ENCODE data around the gene AIP.

AIP gene

GRCh38 chr11:67436459-67437081 lies 46.3 kb upstream of the AIP start:
- DNase-seq (ENCODE audit: extremely low spot score) = no peak
- TF ChIP-seq L3MBTL2 (conservative IDR thresholded peaks at IDR 0.05) (no peak), HDGF (IDR thresholded peaks at IDR 0.05; ENCODE audit: borderline replicate concordance) (no peak), ZNF384 (IDR thresholded peaks at IDR 0.05) (no peak), ARNT (IDR thresholded peaks at IDR 0.05) (no peak), FOXA1 (IDR thresholded peaks at IDR 0.05) (no peak), LEF1 (IDR thresholded peaks at IDR 0.05; ENCODE audit: borderline replicate concordance) (no peak), SUZ12 (IDR thresholded peaks at IDR 0.05) (no peak), BHLHE40 (IDR thresholded peaks at IDR 0.05; ENCODE audit: borderline replicate concordance) (no peak), CTBP1 (IDR thresholded peaks at IDR 0.05; ENCODE audit: borderline replicate concordance) (no peak), SP1 (IDR thresholded peaks at IDR 0.05) (no peak), FOXK2 (IDR thresholded peaks at IDR 0.05) (no peak), FOXM1 (IDR thresholded peaks at IDR 0.05; ENCODE audit: borderline replicate concordance) (no peak), PKNOX1 (IDR thresholded peaks at IDR 0.05) (no peak), ELF4 (IDR thresholded peaks at IDR 0.05) (no peak), NFRKB (IDR thresholded peaks at IDR 0.05) (no peak), TARDBP (IDR thresholded peaks at IDR 0.05) (no peak)
- ChIA-PET CTCF (no interaction called here), POLR2A (interaction anchor here (0.6 to 4.0 kb wide), 2 partner anchors 32 to 35 kb away, joined by 3 to 14 read pairs; partner anchors contain the start of gene TMEM134)

- DNase-seq (ENCODE audit: extremely low spot score) = no peak
- ChIA-PET POLR2A (interaction anchor here (1.4 to 4.0 kb wide), 2 partner anchors 31 to 36 kb away, joined by 5 to 14 read pairs; partner anchors contain the start of genes PPP1CA and TMEM134), CTCF (interaction anchor here (0.6 kb wide), 1 partner anchor 769 kb away, joined by 3 read pairs; no protein-coding TSS in a partner anchor)
- TF ChIP-seq TARDBP (IDR thresholded peaks at IDR 0.05) = no peak
- no peak for TF ChIP-seq LEF1 (IDR thresholded peaks at IDR 0.05; ENCODE audit: borderline replicate concordance)
- no peak for TF ChIP-seq SP1 (IDR thresholded peaks at IDR 0.05)
- TF ChIP-seq L3MBTL2 (conservative IDR thresholded peaks at IDR 0.05) = no peak
- no peak for TF ChIP-seq FOXA1 (IDR thresholded peaks at IDR 0.05)
- TF ChIP-seq CTBP1 (IDR thresholded peaks at IDR 0.05; ENCODE audit: borderline replicate concordance) = no peak
- TF ChIP-seq NFRKB (IDR thresholded peaks at IDR 0.05) = no peak
- TF ChIP-seq ZNF384 (IDR thresholded peaks at IDR 0.05) = no peak
- no peak for TF ChIP-seq PKNOX1 (IDR thresholded peaks at IDR 0.05)
- no peak for TF ChIP-seq FOXM1 (IDR thresholded peaks at IDR 0.05; ENCODE audit: borderline replicate concordance)
- TF ChIP-seq HDGF (IDR thresholded peaks at IDR 0.05; ENCODE audit: borderline replicate concordance) = no peak
Measured at GRCh38 chr11:67437082-67437808, 45.6 kb upstream of the AIP start, which contains the start of gene PTPRCAP. PTPRCAP (minus strand) TSS chr11:67437682; CDS start chr11:67437619, 63 bp downstream.

GRCh38 chr11:67437809-67438157 lies 45.0 kb upstream of the AIP start:
- POLR2A ChIA-PET = interaction anchor here (0.6 to 4.0 kb wide), 3 partner anchors 9 to 36 kb away, joined by 4 to 14 read pairs (median 5); partner anchors contain the start of genes PPP1CA, RPS6KB2 and TMEM134
- no peak for DNase-seq (ENCODE audit: extremely low spot score)
- no peak for TF ChIP-seq NFRKB (IDR thresholded peaks at IDR 0.05)
- no peak for TF ChIP-seq ZNF384 (IDR thresholded peaks at IDR 0.05)
- no peak for TF ChIP-seq BHLHE40 (IDR thresholded peaks at IDR 0.05; ENCODE audit: borderline replicate concordance)
- no peak for TF ChIP-seq FOXK2 (IDR thresholded peaks at IDR 0.05)
- TF ChIP-seq FOXA1 (IDR thresholded peaks at IDR 0.05) = no peak
- no peak for TF ChIP-seq LEF1 (IDR thresholded peaks at IDR 0.05; ENCODE audit: borderline replicate concordance)
- no peak for TF ChIP-seq SUZ12 (IDR thresholded peaks at IDR 0.05)
- TF ChIP-seq HDGF (IDR thresholded peaks at IDR 0.05; ENCODE audit: borderline replicate concordance) = no peak
- TF ChIP-seq ELF4 (IDR thresholded peaks at IDR 0.05) = no peak
- TF ChIP-seq TARDBP (IDR thresholded peaks at IDR 0.05) = no peak
- no peak for TF ChIP-seq SP1 (IDR thresholded peaks at IDR 0.05)
- TF ChIP-seq FOXM1 (IDR thresholded peaks at IDR 0.05; ENCODE audit: borderline replicate concordance) = no peak
- TF ChIP-seq ARNT (IDR thresholded peaks at IDR 0.05) = no peak
- TF ChIP-seq CTBP1 (IDR thresholded peaks at IDR 0.05; ENCODE audit: borderline replicate concordance) = no peak
- TF ChIP-seq PKNOX1 (IDR thresholded peaks at IDR 0.05) = no peak
- no peak for TF ChIP-seq L3MBTL2 (conservative IDR thresholded peaks at IDR 0.05)
- CTCF ChIA-PET = no interaction called here

DNA sequence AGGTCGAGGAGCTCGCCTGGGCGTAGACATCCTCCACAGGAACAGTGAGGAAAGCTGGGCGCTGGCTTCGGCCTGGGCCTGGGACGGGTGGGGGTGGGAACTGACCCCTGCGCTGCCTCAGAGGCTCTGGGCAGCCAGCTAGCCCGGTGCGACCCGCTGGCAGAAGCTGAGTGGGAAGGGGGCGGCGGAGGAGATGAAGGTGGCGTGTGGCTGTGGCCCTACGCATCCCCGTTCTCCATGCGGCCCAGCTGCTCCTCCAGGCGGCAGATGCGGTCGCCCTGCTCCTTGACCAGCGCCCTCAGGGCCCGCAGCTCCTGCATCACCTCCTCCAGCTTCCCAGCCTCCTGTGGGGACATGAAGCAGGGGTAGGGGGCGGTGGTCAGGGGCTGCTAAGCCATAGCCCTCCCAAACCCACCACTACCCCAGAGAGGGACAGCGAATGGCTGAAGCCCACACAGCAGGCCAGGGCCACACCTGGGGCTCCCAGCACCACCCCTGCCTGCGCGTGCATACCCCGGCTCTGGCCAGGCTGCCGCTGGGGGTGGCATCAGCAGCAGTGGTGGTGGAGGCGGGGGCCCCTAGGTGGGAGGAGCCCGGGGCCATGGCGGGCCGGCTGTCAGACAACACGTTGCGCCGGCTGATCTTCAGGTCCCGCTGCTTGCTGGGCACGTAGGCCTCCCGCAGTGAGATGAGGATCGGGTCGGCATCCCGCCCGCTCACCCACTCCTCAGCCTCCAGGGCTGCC lies 44.5 kb upstream of the AIP start:
- POLR2A ChIA-PET = interaction anchor here (0.6 to 4.0 kb wide), 5 partner anchors 9 to 47 kb away, joined by 3 to 14 read pairs (median 4); partner anchors contain the start of genes PPP1CA, RAD9A, RPS6KB2 and TMEM134
- CTCF ChIA-PET = no interaction called here
- no peak for DNase-seq (ENCODE audit: extremely low spot score)
- TF ChIP-seq LEF1 (IDR thresholded peaks at IDR 0.05; ENCODE audit: borderline replicate concordance) (no peak), FOXA1 (IDR thresholded peaks at IDR 0.05) (no peak), TARDBP (IDR thresholded peaks at IDR 0.05) (no peak), ELF4 (IDR thresholded peaks at IDR 0.05) (no peak), CTBP1 (IDR thresholded peaks at IDR 0.05; ENCODE audit: borderline replicate concordance) (no peak)

Measured in HEK293T (cell line).